ENCODE results near the gene MAP2K2.

- TF ChIP-seq POLR2AphosphoS5 (IDR thresholded peaks at IDR 0.05; ENCODE audit: low read depth, low read length) (no peak), REST (IDR thresholded peaks at IDR 0.05; ENCODE audit: insufficient read depth in 1 of 2, low read depth in 2 of 2, low read length in 2 of 2) (no peak), TAF1 (IDR thresholded peaks at IDR 0.05; ENCODE audit: borderline replicate concordance, insufficient read depth, low read length) (no peak), SIN3A (IDR thresholded peaks at IDR 0.05; ENCODE audit: borderline replicate concordance, insufficient read depth, low read length) (no peak)
Measured at GRCh38 chr19:4119763-4120162, 4.2 kb downstream of the MAP2K2 start.
